D721Med (cell line): Measurements from ENCODE around the gene DENND2A.
A peak's percentile ranks its signal among the peaks of the same experiment; 100 is the strongest.

Experiments
- DNase-seq: peaks from one replicate; pipeline ENCODE4 v3.0.0; 2011; ENCODE audit warnings: low spot score; ENCODE audit not compliant: insufficient read length
- FAIRE-seq: peaks from 2 replicates; lab custom pipeline; 2011; peaks lifted over from hg19 to GRCh38; lab: Jason Lieb, UNC
- TF ChIP-seq, protein P1 (sequence below): IDR thresholded peaks from 2 replicates; pipeline ENCODE4 v1.5.1; 2012; ENCODE audit warnings: mild to moderate bottlenecking, control low read depth; ENCODE audit not compliant: insufficient read depth; ENCODE audit errors: missing control alignments

DENND2A gene

DNA sequence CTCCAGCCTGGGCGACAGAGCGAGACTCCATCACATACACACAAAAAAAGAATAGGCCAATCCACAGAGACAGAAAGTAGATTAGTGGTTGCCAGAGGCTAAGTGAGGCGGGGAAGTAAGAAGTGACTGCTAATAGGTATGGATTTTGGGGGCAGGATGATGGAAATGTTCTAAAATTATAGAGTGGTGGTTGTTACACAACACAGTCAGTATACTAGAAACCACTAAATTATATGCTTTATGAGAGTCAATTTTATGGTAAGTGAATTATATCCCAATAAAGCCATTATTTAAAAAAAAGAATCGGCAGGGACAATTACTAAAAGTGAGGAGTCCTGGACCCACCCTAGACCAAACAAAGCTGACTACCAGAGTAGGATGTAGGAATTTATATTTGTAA lies 24.3 kb downstream of the DENND2A start:
- no peak for DNase-seq
- TF ChIP-seq, protein P1, sequence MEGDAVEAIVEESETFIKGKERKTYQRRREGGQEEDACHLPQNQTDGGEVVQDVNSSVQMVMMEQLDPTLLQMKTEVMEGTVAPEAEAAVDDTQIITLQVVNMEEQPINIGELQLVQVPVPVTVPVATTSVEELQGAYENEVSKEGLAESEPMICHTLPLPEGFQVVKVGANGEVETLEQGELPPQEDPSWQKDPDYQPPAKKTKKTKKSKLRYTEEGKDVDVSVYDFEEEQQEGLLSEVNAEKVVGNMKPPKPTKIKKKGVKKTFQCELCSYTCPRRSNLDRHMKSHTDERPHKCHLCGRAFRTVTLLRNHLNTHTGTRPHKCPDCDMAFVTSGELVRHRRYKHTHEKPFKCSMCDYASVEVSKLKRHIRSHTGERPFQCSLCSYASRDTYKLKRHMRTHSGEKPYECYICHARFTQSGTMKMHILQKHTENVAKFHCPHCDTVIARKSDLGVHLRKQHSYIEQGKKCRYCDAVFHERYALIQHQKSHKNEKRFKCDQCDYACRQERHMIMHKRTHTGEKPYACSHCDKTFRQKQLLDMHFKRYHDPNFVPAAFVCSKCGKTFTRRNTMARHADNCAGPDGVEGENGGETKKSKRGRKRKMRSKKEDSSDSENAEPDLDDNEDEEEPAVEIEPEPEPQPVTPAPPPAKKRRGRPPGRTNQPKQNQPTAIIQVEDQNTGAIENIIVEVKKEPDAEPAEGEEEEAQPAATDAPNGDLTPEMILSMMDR: no peak
- FAIRE-seq: no peak

DNA sequence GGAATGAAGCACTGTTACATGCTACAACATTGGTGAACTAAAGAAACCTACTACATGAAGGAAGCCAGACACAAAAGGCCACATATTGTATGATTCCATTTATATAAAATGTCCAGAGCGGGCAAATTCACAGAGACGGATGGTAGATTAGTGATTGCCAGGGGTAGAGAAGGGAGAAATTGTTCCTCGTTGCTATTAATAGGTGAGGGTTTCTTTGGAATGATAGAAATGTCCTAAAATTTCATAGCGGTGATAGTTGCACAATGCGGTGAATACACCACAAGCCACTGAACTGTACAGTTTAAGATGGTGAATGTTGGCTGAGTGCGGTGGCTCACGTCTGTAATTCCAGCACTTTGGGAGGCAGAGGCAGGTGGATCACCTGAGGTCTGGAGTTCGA lies 29.0 kb downstream of the DENND2A start:
- TF ChIP-seq, protein P1: no peak
- DNase-seq (no peak), FAIRE-seq (no peak)

DNA sequence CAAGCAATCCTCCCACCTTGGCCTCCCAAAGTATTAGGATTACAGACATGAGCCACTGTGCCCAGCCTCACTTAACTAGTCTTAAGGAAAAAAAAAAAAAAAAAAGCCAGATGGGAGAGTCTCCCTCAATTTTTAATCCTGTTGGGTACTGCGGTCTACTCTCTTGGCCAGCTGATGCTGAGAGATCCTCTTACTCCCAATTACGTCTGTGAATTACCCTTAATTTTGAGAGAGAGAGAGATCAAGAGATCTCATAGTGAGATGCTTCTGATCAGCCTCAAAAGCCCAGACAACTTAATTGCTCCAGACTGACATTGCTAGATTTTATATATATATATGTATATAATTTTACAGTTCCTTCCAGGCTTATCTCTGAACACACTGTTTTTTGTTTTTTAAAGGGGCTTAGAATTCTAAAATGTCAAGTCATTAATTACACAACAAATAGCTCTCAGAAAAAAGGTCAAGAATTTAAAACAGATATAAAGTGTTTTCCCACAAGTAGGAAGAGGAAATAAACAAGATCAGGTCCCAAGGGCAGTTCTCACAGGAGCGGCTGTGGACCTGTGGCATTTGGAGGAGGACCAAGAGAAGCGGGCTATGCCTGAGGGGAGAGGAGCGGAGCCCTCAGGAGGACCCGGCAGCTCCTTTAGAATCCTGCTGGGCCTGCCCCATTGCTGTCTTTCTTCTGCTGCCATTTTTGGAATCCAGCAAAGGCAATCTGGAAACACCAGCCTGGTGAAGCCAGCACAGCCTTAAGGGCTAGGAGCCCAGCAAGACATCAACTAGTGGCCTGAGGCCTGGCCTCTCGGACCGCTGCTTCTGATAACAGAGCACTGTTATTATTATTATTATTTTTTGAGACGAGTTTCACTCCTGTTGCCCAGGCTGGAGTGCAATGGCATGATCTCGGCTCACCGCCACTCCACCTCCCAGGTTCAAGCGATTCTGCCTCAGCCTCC lies 30.1 kb downstream of the DENND2A start:
- TF ChIP-seq, protein P1: no peak
- FAIRE-seq (peak; percentile 11), DNase-seq (peak; percentile 63)

DNA sequence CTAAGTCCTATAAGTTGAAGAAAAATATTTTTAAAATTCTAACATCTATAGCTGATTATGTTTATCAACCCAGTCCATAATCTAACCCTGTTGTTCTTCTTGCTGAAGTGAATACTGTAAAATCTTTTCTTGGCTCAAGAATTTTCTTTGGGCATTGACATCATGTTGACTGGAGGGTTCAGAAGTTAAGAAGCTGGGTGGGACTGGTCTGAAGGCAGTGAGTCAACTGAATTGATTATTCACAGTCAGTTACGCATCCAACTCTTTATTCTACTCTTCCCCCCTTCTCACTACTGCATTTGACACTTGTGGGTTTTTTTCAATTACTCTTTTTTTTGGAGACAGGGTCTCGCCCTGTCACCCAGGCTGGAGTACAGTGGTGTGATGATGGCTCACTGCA lies 31.0 kb downstream of the DENND2A start:
- FAIRE-seq: no peak
- no peak for DNase-seq

DNA sequence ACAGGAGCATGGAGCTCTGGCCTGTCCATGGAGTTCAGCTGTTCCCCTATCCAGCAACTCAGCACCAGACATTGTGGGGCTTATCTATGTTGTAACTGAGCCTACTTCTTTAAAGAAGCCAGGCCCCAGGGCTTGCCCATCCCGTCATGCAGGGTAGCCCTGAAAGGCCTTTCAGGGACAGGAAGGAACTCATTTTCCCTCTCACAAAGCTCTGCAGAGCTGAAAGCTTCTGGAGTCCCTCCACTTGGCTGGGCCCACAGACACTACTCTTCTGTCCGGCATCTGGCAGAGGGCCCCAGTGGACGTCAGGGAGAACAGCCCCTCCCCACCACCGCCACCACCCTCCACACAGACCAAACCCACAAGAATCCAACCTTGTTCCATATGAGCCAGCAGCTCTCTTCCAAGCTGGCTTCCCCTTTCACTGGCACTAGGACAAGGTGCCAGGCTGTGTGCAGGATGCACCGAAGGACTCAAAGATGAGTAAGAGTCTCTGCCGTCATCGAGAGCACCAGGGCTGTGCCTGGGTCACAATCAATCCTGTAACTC lies 33.1 kb downstream of the DENND2A start:
- FAIRE-seq: no peak
- no peak for DNase-seq
- TF ChIP-seq, protein P1: no peak

More for the DNA sequence above, 31.0 kb downstream of the DENND2A start:
- TF ChIP-seq, protein P1: no peak

DNA sequence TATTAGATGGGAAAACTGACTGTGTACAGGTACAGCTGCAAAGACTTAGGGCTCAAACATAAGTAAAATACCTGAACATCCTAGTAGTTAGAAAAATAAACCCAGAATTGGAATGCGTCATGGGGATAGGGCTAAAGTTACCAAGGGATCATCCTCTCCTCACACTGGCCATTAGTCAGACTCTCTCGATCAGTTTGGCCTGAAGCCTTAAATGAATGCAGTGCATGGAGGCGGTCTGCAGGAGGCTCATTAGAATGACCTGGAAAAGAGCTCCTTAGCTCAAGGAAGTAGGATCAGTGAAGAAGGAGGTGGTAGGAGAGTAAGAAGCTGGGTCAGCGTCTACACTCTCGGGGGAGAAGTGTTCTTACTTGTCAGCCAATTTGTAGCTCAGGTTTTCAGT lies 35.3 kb downstream of the DENND2A start:
- TF ChIP-seq, protein P1: no peak
- FAIRE-seq: no peak
- no peak for DNase-seq

DNA sequence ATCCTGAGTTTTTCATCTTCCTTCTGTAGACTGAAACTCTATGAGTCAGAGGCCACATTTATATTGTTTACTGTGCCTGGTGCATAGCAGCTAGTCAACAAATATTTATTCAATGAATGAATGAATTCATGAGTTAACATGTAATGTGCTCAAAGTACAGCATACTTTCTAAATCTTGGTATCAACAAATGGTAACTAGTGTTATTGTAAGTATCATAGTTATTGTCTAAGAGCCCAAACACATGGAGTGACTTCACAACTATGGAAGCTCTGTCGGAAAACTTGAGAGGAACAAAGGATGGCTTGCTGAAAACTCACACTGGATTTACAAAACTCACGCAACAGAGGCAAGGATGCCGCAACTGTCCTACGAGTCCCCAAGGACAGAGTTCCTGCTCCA lies 35.9 kb downstream of the DENND2A start:
- TF ChIP-seq, protein P1: no peak
- DNase-seq (no peak), FAIRE-seq (no peak)
